ENCODE measurements around the gene ANGEL2.

GRCh38 chr1:212975111-212975918 lies 40.4 kb downstream of the ANGEL2 start:
- TF ChIP-seq CTCF (IDR thresholded peaks at IDR 0.05) (no peak), POLR2A (IDR thresholded peaks at IDR 0.05) (no peak)
